Cerebellar nuclear complex (tissue), 1 donor: ENCODE results near the gene GSTA5.
"Not testable (repeated sequence)": the region's sequence is repeated elsewhere in the genome, so short reads cannot be mapped to it uniquely, and the experiment has no call there.

Experiments used
- DNase-seq, 2 experiments: peaks; one replicate each; lab custom pipeline; 2025; lab: John Stamatoyannopoulos, UW

The GSTA5 gene

GRCh38 chr6:52788478-52788877 is 52.1 kb downstream of the GSTA5 start:
- DNase-seq = no peak

- no peak for DNase-seq
Measured at GRCh38 chr6:52787917-52788316, 52.7 kb downstream of the GSTA5 start.

- no peak for DNase-seq
Measured at GRCh38 chr6:52786249-52786956, 54.2 kb downstream of the GSTA5 start.

DNA sequence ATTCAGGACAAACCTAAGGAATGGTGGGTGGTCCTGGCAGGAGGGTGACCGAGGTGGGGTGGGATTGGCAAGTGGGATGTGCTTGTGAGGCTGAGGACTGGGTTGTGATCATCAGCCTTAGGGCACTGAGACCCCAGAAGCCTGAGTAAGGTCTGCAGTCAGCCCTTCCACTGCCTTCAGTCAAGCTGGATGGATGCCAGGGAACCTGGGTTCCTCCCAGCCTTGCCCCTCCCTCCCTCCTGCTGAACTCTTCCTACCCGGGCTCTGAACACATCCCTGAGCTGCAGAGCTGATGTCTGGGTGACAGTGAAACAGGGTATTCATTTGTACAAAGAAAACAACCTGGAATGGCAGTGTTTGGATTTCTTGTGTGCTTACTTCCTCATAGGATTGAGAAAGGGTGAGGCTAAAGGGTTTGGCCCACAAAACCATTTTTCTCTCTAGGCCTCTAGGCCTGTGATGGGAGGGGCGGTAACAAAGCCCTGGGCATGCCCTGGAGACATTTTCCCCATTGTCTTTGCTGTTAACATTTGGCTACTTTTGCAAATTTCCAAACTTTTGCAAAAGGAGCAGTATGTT is 57.8 kb downstream of the GSTA5 start:
- not testable (repeated sequence) for DNase-seq

DNA sequence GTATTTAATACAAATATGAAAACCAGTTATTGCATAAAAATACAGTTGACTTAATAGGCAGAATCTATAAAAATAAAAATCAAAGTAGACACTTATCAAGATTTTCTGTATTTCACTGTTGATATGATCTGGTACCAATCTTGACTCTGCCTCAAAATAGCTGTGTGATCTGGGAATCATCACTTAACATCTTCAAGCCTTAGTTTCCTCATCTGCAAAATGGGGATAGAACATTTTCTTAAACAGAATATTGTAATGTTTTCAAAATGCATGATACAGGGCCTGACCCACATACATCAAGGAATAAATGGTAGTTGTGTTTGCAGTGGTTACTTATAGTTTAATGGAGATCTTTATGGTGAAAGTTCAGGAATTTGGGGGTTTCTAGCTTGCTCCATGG is 58.4 kb downstream of the GSTA5 start:
- not testable (repeated sequence) for DNase-seq
